ENCODE results near the gene C17orf67. TPM values are rescaled to one million over a fixed set of nuclear protein-coding genes. Genes with fewer than 3 reads are reported as not detected.

The C17orf67 gene

DNA sequence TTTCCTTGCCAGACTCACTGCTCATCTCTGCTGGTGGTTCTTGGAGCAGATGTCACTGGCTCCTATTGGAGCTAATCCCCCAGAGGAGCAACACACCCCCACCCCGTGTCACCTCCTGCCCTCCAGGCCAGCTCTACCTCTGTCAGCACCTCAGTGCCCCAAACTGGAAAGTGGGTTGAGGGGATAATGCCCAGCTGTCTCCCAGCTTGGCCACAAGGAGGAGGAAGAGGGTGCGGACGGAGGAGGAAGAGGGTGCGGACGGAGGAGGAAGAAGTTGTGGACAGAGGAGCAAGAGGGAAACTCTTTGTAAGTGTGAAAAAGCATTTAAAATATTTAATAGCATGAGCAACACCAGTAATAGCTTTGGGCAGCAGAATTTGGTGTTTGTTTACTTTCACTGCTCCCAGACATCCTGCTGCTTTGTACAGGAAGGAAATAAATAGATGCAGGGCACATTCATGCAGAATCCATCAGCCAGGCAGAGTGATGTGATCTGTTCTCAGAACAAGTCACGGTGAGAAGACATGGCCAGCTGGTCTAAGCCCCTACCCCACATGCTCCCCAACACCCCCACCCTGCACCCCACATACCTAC is 82.5 kb downstream of the C17orf67 start:
- Histone ChIP-seq H2BK5ac (ENCODE audit: low read length) (no peak overlapping the region), H3K4ac (ENCODE audit: low read depth, low read length) (no peak overlapping the region), H3K4me2 (ENCODE audit: low read length) (no peak overlapping the region), H3K27me3 (ENCODE audit: insufficient read depth, low read length, poor library complexity) (no peaks in the 10 kb centered on the region), H3K9ac (ENCODE audit: low read length) (no peak overlapping the region), H4K5ac (ENCODE audit: low read length) (no peak overlapping the region), H3K23ac (ENCODE audit: low read length) (no peak overlapping the region), H2BK15ac (replicated peaks; ENCODE audit: low read depth) (no peak overlapping the region), H3K56ac (ENCODE audit: low read length) (no peak overlapping the region), H3K4me3 (ENCODE audit: low read length) (no peak overlapping the region), H3K79me1 (ENCODE audit: low read length) (no peaks in the 10 kb centered on the region), H3K36me3 (ENCODE audit: control insufficient read depth, insufficient read depth, low read length) (no peaks in the 10 kb centered on the region), H2BK120ac (ENCODE audit: low read depth, low read length) (no peak overlapping the region), H3K18ac (ENCODE audit: low read length) (no peak overlapping the region), H3K27ac (ENCODE audit: low read depth, low read length) (no peak overlapping the region), H4K8ac (ENCODE audit: low read depth, low read length) (no peak overlapping the region), H3K79me2 (ENCODE audit: control insufficient read depth, insufficient read depth, low read length) (no peaks in the 10 kb centered on the region), H2AK5ac (ENCODE audit: low read length) (no peak overlapping the region), H3K4me1 (ENCODE audit: control insufficient read depth, low read depth, low read length) (no peaks in the 10 kb centered on the region)
- WGBS (ENCODE audit: extremely low coverage, insufficient coverage, low lambda C conversion rate): no CpG with 5 or more reads among the region's 6 CpGs
- no peak for DNase-seq

- Histone ChIP-seq H4K8ac (ENCODE audit: low read depth, low read length) (no peak overlapping the region), H3K4me2 (ENCODE audit: low read length) (no peak overlapping the region), H3K79me1 (ENCODE audit: low read length) (no peaks in the 10 kb centered on the region), H3K9ac (ENCODE audit: low read length) (no peak overlapping the region), H3K4ac (ENCODE audit: low read depth, low read length) (no peak overlapping the region), H2BK120ac (ENCODE audit: low read depth, low read length) (no peak overlapping the region), H3K36me3 (ENCODE audit: control insufficient read depth, insufficient read depth, low read length) (no peaks in the 10 kb centered on the region), H3K18ac (ENCODE audit: low read length) (no peak overlapping the region), H3K56ac (ENCODE audit: low read length) (no peak overlapping the region), H3K23ac (ENCODE audit: low read length) (no peak overlapping the region), H2BK15ac (replicated peaks; ENCODE audit: low read depth) (no peak overlapping the region), H3K27me3 (ENCODE audit: insufficient read depth, low read length, poor library complexity) (no peaks in the 10 kb centered on the region), H3K4me1 (ENCODE audit: control insufficient read depth, low read depth, low read length) (no peaks in the 10 kb centered on the region), H3K79me2 (ENCODE audit: control insufficient read depth, insufficient read depth, low read length) (no peaks in the 10 kb centered on the region), H4K5ac (ENCODE audit: low read length) (no peak overlapping the region), H2BK5ac (ENCODE audit: low read length) (no peak overlapping the region), H3K4me3 (ENCODE audit: low read length) (no peak overlapping the region), H3K27ac (ENCODE audit: low read depth, low read length) (no peak overlapping the region), H2AK5ac (ENCODE audit: low read length) (no peak overlapping the region)
- WGBS (ENCODE audit: extremely low coverage, insufficient coverage, low lambda C conversion rate): no CpG with 5 or more reads among the region's 7 CpGs
- DNase-seq: no peak
Observed at GRCh38 chr17:56744721-56745120, 89.0 kb downstream of the C17orf67 start.

DNA sequence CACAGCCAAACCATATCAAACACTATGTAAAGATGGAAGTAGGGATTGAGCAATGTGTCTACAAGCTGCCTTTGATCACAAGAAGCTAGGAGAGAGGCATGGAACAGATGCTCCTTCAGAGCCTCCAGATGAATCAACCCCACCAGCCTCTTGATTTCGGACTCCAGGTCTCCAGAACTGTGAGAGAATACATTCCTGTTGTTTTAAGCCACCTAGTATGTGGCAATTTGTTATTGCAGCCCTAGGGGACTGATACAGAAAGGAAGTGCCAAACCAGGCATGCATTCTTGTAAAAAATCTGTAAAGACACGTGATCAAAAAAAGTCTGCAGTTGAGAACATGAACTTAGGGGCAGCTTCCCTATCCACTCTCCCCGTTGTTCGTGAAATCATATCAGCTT is 91.1 kb downstream of the C17orf67 start:
- no peak overlapping the region for H4K8ac ChIP-seq (ENCODE audit: low read depth, low read length)
- no peaks in the 10 kb centered on the region for H3K79me1 ChIP-seq (ENCODE audit: low read length)
- no peak overlapping the region for H4K5ac ChIP-seq (ENCODE audit: low read length)

More for the DNA sequence above, 91.1 kb downstream of the C17orf67 start:
- H3K4me3 ChIP-seq (ENCODE audit: low read length): no peak overlapping the region
- H3K4me2 ChIP-seq (ENCODE audit: low read length): no peak overlapping the region
- WGBS (ENCODE audit: extremely low coverage, insufficient coverage, low lambda C conversion rate): no CpG with 5 or more reads among the region's 4 CpGs
- H3K18ac ChIP-seq (ENCODE audit: low read length): no peak overlapping the region
- no peaks in the 10 kb centered on the region for H3K4me1 ChIP-seq (ENCODE audit: control insufficient read depth, low read depth, low read length)
- no peaks in the 10 kb centered on the region for H3K79me2 ChIP-seq (ENCODE audit: control insufficient read depth, insufficient read depth, low read length)
- H2BK15ac ChIP-seq (replicated peaks; ENCODE audit: low read depth): no peak overlapping the region
- H2BK120ac ChIP-seq (ENCODE audit: low read depth, low read length): no peak overlapping the region
- no peak overlapping the region for H3K56ac ChIP-seq (ENCODE audit: low read length)
- H3K27ac ChIP-seq (ENCODE audit: low read depth, low read length): no peak overlapping the region
- no peak overlapping the region for H2AK5ac ChIP-seq (ENCODE audit: low read length)
- H2BK5ac ChIP-seq (ENCODE audit: low read length): no peak overlapping the region
- no peak overlapping the region for H3K23ac ChIP-seq (ENCODE audit: low read length)
- DNase-seq: no peak
- H3K27me3 ChIP-seq (ENCODE audit: insufficient read depth, low read length, poor library complexity): no peaks in the 10 kb centered on the region
- no peak overlapping the region for H3K9ac ChIP-seq (ENCODE audit: low read length)
- H3K36me3 ChIP-seq (ENCODE audit: control insufficient read depth, insufficient read depth, low read length): no peaks in the 10 kb centered on the region
- no peak overlapping the region for H3K4ac ChIP-seq (ENCODE audit: low read depth, low read length)

Small RNAs within 50 kb of the gene (small RNA-seq; reads per million reads assigned to genes)
- gene RNU6-1158P (ENCODE audit: insufficient read depth): not detected

All from mesendoderm (in vitro differentiated cells).